Neural progenitor cell (in vitro differentiated cells): ENCODE measurements around the gene CACNA2D4. TPM values are rescaled to one million over a fixed set of nuclear protein-coding genes. Genes with fewer than 3 reads are reported as not detected.

Source experiments
- DNase-seq: peaks from one replicate; pipeline ENCODE4 v3.0.0-alpha.2; 2016; ENCODE audit warnings: low spot score
- H2AFZ ChIP-seq: fragments of 200-600 bp; sonication (generic); replicated peaks from 2 replicates; pipeline ENCODE4 v1.6.1; 2016; ENCODE audit warnings: antibody characterized with exemption
- H3F3A ChIP-seq: fragments of 200-600 bp; sonication (generic); 2 replicates; pipeline ENCODE4 v1.6.1; 2016; ENCODE audit warnings: antibody characterized with exemption, low read depth
- H3K27ac ChIP-seq: fragments of 200-600 bp; sonication (generic); 2 replicates; pipeline ENCODE4 v1.5.1; 2016; ENCODE audit warnings: mild to moderate bottlenecking
- H3K27me3 ChIP-seq: fragments of 200-600 bp; sonication (generic); 2 replicates; pipeline ENCODE4 v1.6.1; 2016; ENCODE audit warnings: mild to moderate bottlenecking, moderate library complexity
- H3K36me3 ChIP-seq: fragments of 200-600 bp; sonication (generic); 2 replicates; pipeline ENCODE4 v1.5.1; 2016
- H3K4me1 ChIP-seq: fragments of 200-600 bp; sonication (generic); 2 replicates; pipeline ENCODE4 v1.6.1; 2016; ENCODE audit warnings: mixed run types
- H3K4me2 ChIP-seq: fragments of 200-600 bp; sonication (generic); 2 replicates; pipeline ENCODE4 v1.6.1; 2016
- H3K4me3 ChIP-seq: fragments of 200-600 bp; sonication (generic); 2 replicates; pipeline ENCODE4 v1.5.1; 2016
- H3K79me2 ChIP-seq: fragments of 200-600 bp; sonication (generic); 2 replicates; pipeline ENCODE4 v1.6.1; 2016; ENCODE audit warnings: low read depth
- H3K9ac ChIP-seq: fragments of 200-600 bp; sonication (generic); 2 replicates; pipeline ENCODE4 v1.6.1; 2016
- H3K9me3 ChIP-seq: fragments of 200-600 bp; sonication (generic); 2 replicates; pipeline ENCODE4 v1.5.1; 2016; ENCODE audit warnings: low read depth
- H4K20me1 ChIP-seq: fragments of 200-600 bp; sonication (generic); 2 replicates; pipeline ENCODE4 v1.6.1; 2016; ENCODE audit warnings: low read depth
- H3K27ac Mint-ChIP-seq: 3 replicates; pipeline ENCODE4 v1.8.0; 2021; ENCODE audit warnings: mixed read lengths
- H3K27me3 Mint-ChIP-seq: 2 replicates; pipeline ENCODE4 v1.8.0; 2022; ENCODE audit warnings: low read depth, mild to moderate bottlenecking, inconsistent platforms, moderate library complexity, mixed read lengths; ENCODE audit not compliant: insufficient read depth
- H3K36me3 Mint-ChIP-seq: 3 replicates; pipeline ENCODE4 v1.8.0; 2021; ENCODE audit warnings: mixed read lengths
- H3K4me1 Mint-ChIP-seq: 3 replicates; pipeline ENCODE4 v1.8.0; 2021; ENCODE audit warnings: mixed read lengths
- H3K4me3 Mint-ChIP-seq: 3 replicates; pipeline ENCODE4 v1.8.0; 2021; ENCODE audit warnings: mild to moderate bottlenecking, moderate library complexity, mixed read lengths
- H3K9me3 Mint-ChIP-seq: 3 replicates; pipeline ENCODE4 v1.8.0; 2020; ENCODE audit warnings: mixed read lengths
- EZH2 ChIP-seq: fragments of 200-600 bp; sonication (generic); IDR thresholded peaks from 2 replicates; pipeline ENCODE4 v1.6.1; 2017; ENCODE audit warnings: antibody characterized with exemption, mild to moderate bottlenecking, moderate library complexity
- EZH2phosphoT487 ChIP-seq: fragments of 200-600 bp; sonication (generic); IDR thresholded peaks from 2 replicates; pipeline ENCODE4 v1.6.1; 2017; ENCODE audit warnings: antibody characterized with exemption
- total RNA-seq: library from RNA; depleted of rRNA; stranded (reverse); fragments of >200 nt; gene quantifications from 2 replicates; pipeline ENCODE4 v1.2.3, GENCODE V29; 2015; ENCODE audit warnings: low replicate concordance
- TF ChIP-seq, protein P1 (sequence below): fragments of 200-600 bp; sonication (generic); IDR thresholded peaks from 2 replicates; pipeline ENCODE4 v1.5.1; 2017; ENCODE audit warnings: antibody characterized with exemption, mild to moderate bottlenecking

CACNA2D4 gene
- total RNA-seq, 1 donor from 2014 or later = 3.0 TPM

DNA sequence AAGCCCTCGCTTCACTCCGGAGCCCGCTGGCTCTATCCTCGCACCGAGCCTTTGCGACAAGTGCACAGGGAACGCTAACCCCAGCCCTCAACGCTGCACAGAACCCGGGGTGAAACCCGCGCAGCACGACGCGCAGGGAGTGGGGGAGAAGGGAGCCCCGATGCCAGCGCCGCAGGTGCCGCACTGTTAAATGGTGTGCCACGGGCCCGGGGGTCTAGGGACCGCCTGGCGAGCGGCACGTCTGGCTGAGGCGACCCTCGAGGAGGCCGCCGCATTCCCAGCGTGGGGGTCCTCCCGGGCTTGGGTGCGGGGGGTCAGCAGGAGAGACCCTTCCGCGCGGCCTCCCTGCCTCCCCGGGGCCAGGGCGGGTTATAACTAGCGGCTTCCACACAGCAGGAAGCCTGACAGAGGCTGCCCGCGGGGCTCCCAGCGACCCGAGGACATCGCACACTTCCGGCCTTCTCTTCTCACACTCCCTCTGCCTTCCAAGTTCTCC, 121.9 kb downstream of the CACNA2D4 start:
- peaks cover 4% of the 10 kb centered on the region for H3K4me1 ChIP-seq
- no peak overlapping the region for H3K27ac ChIP-seq
- no peak overlapping the region for H3K9ac ChIP-seq
- peak overlapping the region; percentile 35 for H2AFZ ChIP-seq
- no peak for DNase-seq
- peak overlapping the region; percentile 53 for H3K4me2 ChIP-seq
- H3K27me3 Mint-ChIP-seq = peaks cover 8% of the 10 kb centered on the region
- H3K27me3 ChIP-seq = peaks cover 12% of the 10 kb centered on the region
- no peaks in the 10 kb centered on the region for H4K20me1 ChIP-seq
- H3K27ac Mint-ChIP-seq = no peak overlapping the region
- no peaks in the 10 kb centered on the region for H3K79me2 ChIP-seq
- H3K4me3 ChIP-seq = no peak overlapping the region
- no peaks in the 10 kb centered on the region for H3K9me3 Mint-ChIP-seq
- H3K36me3 Mint-ChIP-seq = no peaks in the 10 kb centered on the region
- TF ChIP-seq, protein P1, sequence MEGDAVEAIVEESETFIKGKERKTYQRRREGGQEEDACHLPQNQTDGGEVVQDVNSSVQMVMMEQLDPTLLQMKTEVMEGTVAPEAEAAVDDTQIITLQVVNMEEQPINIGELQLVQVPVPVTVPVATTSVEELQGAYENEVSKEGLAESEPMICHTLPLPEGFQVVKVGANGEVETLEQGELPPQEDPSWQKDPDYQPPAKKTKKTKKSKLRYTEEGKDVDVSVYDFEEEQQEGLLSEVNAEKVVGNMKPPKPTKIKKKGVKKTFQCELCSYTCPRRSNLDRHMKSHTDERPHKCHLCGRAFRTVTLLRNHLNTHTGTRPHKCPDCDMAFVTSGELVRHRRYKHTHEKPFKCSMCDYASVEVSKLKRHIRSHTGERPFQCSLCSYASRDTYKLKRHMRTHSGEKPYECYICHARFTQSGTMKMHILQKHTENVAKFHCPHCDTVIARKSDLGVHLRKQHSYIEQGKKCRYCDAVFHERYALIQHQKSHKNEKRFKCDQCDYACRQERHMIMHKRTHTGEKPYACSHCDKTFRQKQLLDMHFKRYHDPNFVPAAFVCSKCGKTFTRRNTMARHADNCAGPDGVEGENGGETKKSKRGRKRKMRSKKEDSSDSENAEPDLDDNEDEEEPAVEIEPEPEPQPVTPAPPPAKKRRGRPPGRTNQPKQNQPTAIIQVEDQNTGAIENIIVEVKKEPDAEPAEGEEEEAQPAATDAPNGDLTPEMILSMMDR = no peak
- TF ChIP-seq EZH2phosphoT487 (no peak), EZH2 (no peak)
- no peak overlapping the region for H3K4me3 Mint-ChIP-seq
- no peaks in the 10 kb centered on the region for H3K36me3 ChIP-seq
- H3K4me1 Mint-ChIP-seq = peaks cover 14% of the 10 kb centered on the region
- H3K9me3 ChIP-seq = no peaks in the 10 kb centered on the region
- H3F3A ChIP-seq = no peaks in the 10 kb centered on the region

DNA sequence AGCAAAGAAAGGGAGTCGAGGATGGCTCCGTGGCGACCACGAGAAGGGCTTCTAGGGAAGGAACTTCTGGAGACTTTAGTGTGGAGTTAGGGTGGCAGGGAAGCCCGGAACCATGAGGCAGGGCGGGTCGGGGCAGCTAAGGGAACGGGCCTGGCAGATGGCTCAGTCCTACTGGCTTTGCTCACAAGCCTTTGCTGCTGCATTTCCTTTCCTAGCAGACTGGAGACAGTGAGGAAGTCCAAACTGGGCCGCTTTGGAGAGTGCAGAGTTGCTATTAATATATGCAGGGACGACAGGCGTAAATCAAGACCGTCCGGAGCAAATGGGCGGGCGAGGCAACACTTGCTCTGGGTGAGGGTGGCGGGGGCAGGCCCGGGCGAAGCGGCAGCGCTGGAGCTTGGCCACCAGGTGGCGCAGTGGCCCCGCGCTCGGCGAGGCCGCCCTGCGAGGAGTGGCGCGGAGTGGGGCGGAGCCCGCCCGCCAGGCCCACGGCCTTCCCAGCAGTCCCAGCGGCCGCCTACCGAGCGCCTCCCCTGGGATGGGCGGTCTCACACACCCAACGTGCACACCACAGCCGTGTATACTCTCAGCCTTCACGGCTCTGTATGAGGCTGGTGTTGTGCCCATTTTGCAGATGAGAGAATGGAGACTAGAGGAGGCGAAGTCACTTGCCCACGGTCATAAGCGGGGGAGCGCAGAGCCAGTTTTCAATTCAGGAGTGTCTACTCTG, 122.5 kb downstream of the CACNA2D4 start:
- peak; percentile 85 for DNase-seq
- Mint-ChIP-seq H3K27ac (peak overlapping the region; percentile 47), H3K4me1 (peaks cover 12% of the 10 kb centered on the region), H3K36me3 (no peaks in the 10 kb centered on the region), H3K9me3 (no peaks in the 10 kb centered on the region), H3K4me3 (peak overlapping the region; percentile 61), H3K27me3 (peaks cover 8% of the 10 kb centered on the region)
- no peaks in the 10 kb centered on the region for H3K9me3 ChIP-seq
- no peaks in the 10 kb centered on the region for H3F3A ChIP-seq
- no peak overlapping the region for H3K9ac ChIP-seq
- peak overlapping the region; percentile 53 for H3K4me2 ChIP-seq
- peaks cover 4% of the 10 kb centered on the region for H4K20me1 ChIP-seq
- H3K4me1 ChIP-seq = peaks cover 4% of the 10 kb centered on the region
- peak overlapping the region; percentile 35 for H2AFZ ChIP-seq
- H3K27ac ChIP-seq = no peak overlapping the region
- no peak for TF ChIP-seq EZH2
- TF ChIP-seq, protein P1 = peak; percentile 93
- H3K4me3 ChIP-seq = no peak overlapping the region
- H3K79me2 ChIP-seq = no peaks in the 10 kb centered on the region
- peaks cover 12% of the 10 kb centered on the region for H3K27me3 ChIP-seq
- no peaks in the 10 kb centered on the region for H3K36me3 ChIP-seq

DNA sequence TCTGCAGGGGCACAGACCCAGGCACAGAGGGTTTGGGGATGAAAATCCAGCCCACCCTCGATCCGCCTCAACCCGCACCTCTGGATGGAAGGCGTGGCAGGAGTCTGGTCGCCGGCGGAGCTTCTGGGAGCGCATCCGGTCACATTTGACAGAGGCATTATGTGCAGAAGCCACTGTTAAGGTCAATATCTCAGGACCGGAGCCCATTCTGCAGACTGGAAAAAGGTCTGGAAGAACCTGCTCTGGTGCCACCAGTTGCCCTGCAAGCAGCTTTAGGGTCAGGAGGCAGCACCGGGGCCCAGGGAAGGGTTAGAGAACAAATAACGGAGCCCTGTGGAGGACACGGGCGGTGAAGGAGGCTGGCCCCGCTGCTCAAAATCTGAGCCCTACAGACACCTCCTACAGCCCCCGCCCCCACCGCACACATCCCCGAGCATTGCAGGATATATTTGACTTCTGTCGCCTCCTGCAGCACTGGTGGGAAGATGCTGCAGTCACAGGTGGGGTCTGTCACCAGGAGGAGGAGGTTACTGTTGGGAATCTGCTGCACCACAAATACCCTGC, 123.1 kb downstream of the CACNA2D4 start:
- Histone ChIP-seq H3K36me3 (no peaks in the 10 kb centered on the region), H4K20me1 (peaks cover 9% of the 10 kb centered on the region), H2AFZ (peak overlapping the region; percentile 19), H3K4me2 (peak overlapping the region; percentile 31), H3K9me3 (no peaks in the 10 kb centered on the region), H3K27me3 (peaks cover 12% of the 10 kb centered on the region), H3K79me2 (no peaks in the 10 kb centered on the region), H3K4me3 (no peak overlapping the region), H3K9ac (no peak overlapping the region), H3K4me1 (peaks cover 4% of the 10 kb centered on the region), H3F3A (no peaks in the 10 kb centered on the region), H3K27ac (no peak overlapping the region)
- Mint-ChIP-seq H3K4me3 (peak overlapping the region; percentile 61), H3K4me1 (peaks cover 12% of the 10 kb centered on the region), H3K27me3 (peaks cover 8% of the 10 kb centered on the region), H3K36me3 (no peaks in the 10 kb centered on the region), H3K9me3 (no peaks in the 10 kb centered on the region), H3K27ac (peak overlapping the region; percentile 47)
- no peak for DNase-seq
- no peak for TF ChIP-seq EZH2phosphoT487
- TF ChIP-seq, protein P1 = no peak
- TF ChIP-seq EZH2 = no peak
